Amniotic stem cell (primary cell): ENCODE results near the gene BFSP2.

Experiments used
- DNase-seq: peaks from one replicate; lab custom pipeline; 2025; lab: John Stamatoyannopoulos, UW

BFSP2 gene

DNA sequence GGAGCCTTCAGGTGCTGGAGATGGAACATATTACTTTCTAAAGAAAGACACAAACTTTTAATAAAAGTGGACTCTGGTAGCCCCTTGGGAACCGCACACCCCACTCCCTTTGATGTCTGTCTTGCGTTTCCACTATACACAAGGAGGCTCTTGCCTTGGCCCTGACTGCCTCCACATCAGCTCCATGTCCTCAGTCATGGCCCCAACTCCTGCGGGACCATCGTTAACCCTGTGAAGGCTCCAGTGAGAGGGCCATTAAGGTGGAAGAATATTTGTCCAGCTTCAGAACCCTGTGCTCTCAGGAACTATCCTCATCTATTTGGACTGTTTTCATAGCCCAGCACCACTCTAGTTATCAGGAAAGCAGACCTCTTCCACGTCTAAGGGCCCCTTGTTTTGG lies 16.1 kb upstream of the BFSP2 start:
- no peak for DNase-seq

- peak; percentile 31 for DNase-seq
Observed at GRCh38 chr3:133384331-133385027, 15.4 kb upstream of the BFSP2 start.

DNA sequence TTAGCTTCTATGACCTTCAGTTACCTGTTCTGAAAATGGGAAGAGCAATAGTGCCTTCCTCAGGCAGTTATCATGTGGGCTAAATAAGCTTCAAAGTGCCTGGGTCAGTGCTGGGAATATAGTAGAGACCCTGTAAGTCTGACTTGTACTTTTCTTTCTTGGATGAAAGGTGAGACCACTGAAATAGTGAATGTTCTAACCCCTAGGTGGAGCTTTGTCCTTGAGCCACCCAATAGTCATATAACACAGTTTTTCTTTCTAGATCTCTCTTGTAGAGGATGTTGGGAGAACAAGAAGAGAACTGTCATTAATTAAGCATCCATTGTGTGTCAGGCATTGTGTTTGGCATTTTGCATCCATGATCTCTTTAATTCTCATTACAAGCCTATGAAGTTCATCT lies 13.0 kb upstream of the BFSP2 start:
- DNase-seq: no peak

GRCh38 chr3:133387341-133387740 lies 12.5 kb upstream of the BFSP2 start:
- DNase-seq: no peak

DNA sequence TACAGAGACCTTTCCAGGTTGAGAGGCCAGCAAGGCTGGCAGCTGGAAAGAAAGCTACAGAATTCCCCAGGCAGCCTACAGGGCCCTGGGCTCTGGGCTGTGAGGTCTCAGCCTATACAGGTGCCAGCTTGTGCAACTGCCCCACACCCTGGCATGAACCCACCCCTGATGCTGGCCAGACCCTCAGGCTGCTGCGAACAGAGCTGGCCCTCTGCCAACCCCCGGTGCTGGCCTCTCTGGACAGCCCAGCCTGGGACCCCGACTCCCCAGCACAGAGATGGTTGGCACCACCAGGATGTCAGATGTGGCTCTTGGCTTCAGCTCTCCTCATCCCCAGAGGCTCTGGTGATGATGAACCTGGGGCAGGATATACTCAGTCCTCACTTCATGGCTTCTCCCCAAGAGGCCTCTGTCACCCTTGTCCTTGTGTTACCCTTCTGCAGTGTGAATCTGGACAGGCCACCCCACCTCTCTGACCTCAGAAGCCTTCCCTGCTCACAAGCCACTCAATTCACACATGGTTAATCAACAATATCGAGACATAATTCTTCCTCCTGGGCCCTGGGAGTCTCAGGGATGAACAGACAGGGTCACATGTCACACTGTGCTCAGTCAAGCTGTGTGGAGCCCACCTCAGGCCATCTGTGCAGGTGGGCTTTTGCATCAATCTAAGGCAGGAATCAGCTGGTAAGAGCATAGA lies 11.0 kb upstream of the BFSP2 start:
- no peak for DNase-seq

GRCh38 chr3:133390715-133391114 lies 9.1 kb upstream of the BFSP2 start:
- no peak for DNase-seq

DNA sequence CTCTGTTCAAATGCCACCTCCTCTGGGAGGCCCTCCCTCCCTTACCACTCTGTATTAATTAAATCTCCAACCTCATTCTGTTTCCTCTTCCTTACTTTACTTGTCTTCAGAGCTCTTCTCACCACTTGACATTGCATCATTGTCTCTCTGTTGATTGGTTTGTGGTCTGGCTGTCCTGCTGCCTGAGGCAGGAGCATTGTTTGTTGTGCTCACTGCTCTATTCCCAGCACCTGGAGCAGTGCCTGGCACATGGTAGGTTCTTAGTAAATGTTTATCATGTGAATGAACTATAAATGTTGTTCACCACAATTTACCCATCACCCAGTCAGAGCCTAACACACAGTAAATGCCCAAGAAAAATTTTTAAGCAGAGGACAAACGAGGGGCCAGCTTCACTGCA lies 6.7 kb upstream of the BFSP2 start:
- no peak for DNase-seq

DNA sequence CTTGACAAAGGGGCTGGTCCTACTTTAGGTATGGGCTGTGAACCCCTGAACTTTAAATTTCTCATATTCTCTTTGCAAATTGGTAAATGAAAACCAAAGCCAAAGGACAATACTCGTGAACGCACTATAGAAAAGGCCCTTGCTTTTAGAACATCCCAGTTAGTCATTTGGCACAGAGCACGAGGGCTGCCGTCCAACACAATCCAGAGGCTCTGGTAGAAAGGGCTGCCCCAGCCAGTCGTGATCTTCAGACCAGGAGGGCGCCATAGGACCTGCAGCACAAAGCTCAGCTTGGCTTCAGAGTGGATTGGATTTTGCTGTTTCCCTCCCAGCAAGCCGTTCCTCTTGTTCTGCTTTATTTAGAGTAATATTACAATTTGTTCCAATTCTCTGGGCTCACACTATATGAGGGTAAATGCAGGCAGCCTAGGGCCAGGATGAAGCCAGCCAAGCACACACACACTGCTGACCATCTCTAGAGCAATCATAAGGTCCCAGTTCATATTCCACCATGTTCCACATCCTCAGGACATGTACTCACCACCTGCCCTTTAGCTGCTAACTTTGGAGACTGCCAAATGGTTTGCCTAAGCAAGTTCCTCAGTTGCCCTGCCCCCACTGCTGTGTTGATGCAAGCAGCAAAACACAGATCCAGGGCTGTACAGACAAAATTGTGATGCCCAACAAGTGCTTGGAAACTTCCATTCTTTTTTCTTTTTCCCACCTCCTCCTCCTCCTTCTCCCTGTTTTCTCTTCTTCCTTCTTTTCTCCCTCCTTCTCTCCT lies 6.0 kb upstream of the BFSP2 start:
- DNase-seq: no peak

- DNase-seq: no peak
Observed at GRCh38 chr3:133394561-133395311, 5.1 kb upstream of the BFSP2 start.

DNA sequence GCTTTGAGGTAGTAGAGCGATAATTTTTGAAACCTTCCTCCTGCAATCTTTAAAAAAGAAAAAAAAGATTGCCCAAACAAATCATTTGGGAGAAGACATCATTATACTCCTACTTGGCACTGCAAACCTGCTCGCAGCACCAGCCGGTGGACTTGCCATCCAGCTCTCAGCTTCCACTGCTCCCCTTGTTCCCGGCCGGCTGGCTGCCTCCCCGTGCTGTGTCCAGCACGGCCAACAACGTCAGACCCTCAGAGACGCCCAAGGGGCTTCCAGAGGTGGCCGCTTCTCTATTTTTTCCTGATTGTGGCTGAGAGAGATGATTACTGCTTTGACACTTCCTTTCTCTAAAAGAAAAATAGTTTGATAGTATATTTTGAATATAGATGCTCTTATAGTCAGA lies 3.0 kb upstream of the BFSP2 start:
- DNase-seq: no peak

DNA sequence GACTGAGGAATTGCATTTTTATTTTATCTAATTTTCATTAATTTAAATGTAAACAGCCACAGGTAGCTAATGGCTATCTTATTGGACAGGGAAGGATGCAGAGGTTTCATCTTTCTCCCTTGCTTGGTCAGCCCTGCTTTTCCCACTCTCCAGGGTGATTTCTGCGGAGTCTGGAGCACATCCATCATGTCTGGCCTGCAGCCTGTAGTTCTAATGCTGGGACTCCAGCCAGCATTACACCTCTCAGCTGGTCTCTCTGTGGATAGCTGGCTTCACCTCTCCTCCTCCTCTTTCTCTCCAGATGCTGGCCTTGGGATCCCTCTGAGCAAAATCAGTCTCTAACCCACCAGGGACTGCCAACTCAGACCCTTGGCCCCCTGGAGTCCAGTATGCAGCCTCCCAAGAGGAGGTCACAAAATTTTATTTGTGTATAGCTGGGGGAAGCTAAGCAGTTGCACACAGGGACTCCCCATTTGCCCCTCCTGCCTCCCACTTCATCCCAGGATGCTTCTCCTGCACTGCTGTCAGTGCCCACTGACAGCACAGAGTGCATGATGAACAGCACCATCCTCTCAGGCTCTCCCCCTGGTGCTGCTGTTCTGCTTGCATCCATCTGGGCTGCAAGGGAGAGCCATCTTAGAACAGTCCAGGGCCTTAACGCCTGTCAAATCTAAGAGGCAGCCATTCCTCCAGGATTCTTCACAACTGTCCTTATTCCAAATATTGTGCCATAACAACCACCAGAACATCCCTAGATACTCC lies 1.7 kb downstream of the BFSP2 start:
- no peak for DNase-seq

DNA sequence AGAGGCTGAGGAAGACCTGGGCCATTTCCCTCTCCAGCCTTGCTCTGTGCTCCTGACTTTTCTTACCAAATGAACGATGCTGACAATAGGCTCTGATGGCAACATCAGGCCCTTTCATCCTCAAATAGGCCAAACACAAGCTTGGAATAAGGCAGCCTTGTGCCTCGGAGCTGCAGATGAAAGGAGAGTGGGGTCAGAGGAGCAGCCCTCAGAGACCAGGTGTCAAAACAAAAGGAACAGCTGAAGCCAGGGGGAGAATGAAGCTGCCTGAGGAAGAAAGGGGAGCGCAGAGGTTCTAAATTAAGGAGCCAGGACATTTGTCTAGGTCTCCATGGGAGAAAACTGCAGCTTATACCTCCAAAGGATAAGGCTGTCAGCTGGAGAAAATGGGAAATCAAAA lies 5.1 kb downstream of the BFSP2 start:
- DNase-seq: no peak

- no peak for DNase-seq
Observed at GRCh38 chr3:133408366-133408765, 8.5 kb downstream of the BFSP2 start.

GRCh38 chr3:133408961-133409360 lies 9.1 kb downstream of the BFSP2 start:
- peak; percentile 32 for DNase-seq

- no peak for DNase-seq
Observed at GRCh38 chr3:133410191-133410892, 10.5 kb downstream of the BFSP2 start.

DNA sequence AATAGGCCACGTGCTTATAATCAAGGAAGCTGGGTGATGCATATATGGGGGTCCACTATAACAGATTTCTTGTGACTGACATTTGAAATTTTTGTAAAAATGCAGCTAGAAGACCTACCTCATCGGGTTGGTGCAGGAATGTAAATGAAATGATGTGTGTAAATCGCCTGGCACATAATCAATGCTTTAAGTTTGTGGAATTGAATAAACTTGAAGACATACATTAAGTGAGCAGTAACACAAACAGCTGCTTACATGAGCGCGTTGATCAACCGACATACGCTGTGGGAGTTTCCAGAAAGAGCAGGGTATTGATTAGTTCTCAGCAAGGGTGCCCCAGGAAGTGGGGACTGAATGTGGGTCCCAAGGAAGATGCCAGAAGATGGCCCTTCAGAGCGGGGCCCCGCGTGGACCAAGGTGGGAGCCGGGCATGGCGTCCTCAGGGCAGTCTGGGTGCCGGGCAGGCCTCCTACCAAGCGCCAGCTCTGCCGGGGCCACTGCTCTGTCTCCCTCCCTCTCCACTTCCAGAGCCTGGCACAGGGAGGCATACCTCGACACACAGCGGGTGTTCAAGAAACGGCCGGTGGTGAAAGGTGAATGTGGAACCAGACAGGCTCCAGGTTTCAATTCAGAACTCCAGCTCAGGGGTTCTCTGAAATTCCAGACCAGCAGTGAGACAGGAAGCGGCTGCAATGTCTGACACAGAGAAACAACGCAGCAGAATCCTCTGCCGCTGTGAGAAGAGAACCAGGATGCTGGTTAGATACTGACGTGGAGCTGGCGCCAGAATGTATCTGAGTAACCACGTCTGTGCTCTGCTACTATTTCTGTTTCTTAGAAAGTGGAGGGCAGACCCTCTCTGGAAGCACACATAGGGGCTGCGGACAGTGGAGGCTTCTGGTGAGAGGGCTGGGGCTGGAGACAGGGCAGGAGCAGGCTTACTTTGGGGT lies 12.6 kb downstream of the BFSP2 start:
- DNase-seq: no peak

GRCh38 chr3:133413161-133414020 lies 13.5 kb downstream of the BFSP2 start:
- no peak for DNase-seq

DNA sequence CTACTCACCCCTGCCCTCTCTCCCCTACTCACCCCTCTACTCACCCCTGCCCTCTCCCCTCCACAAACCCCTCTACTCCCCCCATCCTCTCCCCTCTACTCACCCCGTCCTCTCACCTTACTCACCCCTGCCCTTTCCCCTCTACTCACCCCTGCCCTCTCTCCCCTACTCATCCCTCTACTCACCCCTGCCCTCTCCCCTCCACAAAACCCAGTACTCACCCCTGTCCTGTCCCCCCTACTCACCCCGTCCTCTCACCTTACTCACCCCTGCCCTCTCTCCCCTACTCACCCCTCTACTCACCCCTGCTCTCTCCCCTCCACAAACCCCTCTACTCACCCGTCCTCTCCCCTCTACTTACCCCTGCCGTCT lies 14.2 kb downstream of the BFSP2 start:
- no peak for DNase-seq

DNA sequence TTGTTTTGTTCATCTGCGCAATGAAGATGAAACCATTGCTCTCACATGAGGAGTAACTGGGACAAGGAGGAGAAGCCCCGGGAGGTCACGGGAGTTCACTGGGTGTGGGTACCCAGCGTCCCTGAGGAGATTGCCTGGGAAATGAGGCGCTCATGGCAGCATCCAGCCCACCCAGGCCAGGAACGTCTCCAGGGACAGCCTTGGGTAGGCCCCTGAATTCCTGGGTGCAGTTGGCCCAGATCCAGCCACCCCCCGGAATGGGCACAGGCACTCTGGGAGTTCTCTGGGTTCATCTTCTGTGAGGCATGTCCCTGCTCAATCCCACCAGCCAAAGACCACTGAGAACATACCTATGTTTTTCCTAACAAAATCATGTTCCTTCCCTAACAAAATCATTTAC lies 18.5 kb downstream of the BFSP2 start:
- DNase-seq: no peak
